Measurements from ENCODE around the gene CPAMD8. TPM values are rescaled to one million over a fixed set of nuclear protein-coding genes. Genes with fewer than 3 reads are reported as not detected.
"Not testable (repeated sequence)": the region's sequence is repeated elsewhere in the genome, so short reads cannot be mapped to it uniquely, and the experiment has no call there.

CPAMD8 gene
- total RNA-seq, 1 donor from 2014 or later: 82.5 TPM

- Histone ChIP-seq H3K27ac (no peak overlapping the region), H3K27me3 (no peaks in the 10 kb centered on the region), H3K4me3 (no peak overlapping the region), H3K36me3 (no peaks in the 10 kb centered on the region), H3K9me3 (peaks cover 0 to 14% of the 10 kb centered on the region in 2 donors), H3K4me1 (no peaks in the 10 kb centered on the region)
- no peak for DNase-seq (ENCODE audit: low spot score in 2 of 2)
- intact Hi-C loops (cut with DNase I): no loop called here
- TF ChIP-seq CTCF (IDR thresholded peaks at IDR 0.05): no peak
Observed at GRCh38 chr19:17022738-17023137, 3.9 kb downstream of the CPAMD8 start.

GRCh38 chr19:17021793-17022590 lies 4.6 kb downstream of the CPAMD8 start:
- Histone ChIP-seq H3K9me3 (peaks cover 0 to 14% of the 10 kb centered on the region in 2 donors), H3K27me3 (no peaks in the 10 kb centered on the region), H3K4me1 (no peaks in the 10 kb centered on the region), H3K27ac (no peak overlapping the region), H3K4me3 (no peak overlapping the region), H3K36me3 (no peaks in the 10 kb centered on the region)
- no peak for TF ChIP-seq CTCF (IDR thresholded peaks at IDR 0.05)
- intact Hi-C loops (cut with DNase I): no loop called here
- DNase-seq (ENCODE audit: low spot score in 2 of 2): no peak

GRCh38 chr19:17021328-17021727 lies 5.3 kb downstream of the CPAMD8 start:
- intact Hi-C loops (cut with DNase I): no loop called here
- H3K4me1 ChIP-seq: no peaks in the 10 kb centered on the region
- no peak for TF ChIP-seq CTCF (IDR thresholded peaks at IDR 0.05)
- H3K9me3 ChIP-seq: peaks cover 0 to 14% of the 10 kb centered on the region in 2 donors
- no peak overlapping the region for H3K4me3 ChIP-seq
- H3K27ac ChIP-seq: no peak overlapping the region
- DNase-seq (ENCODE audit: low spot score in 2 of 2): no peak
- H3K36me3 ChIP-seq: no peaks in the 10 kb centered on the region
- H3K27me3 ChIP-seq: no peaks in the 10 kb centered on the region

- no peaks in the 10 kb centered on the region for H3K36me3 ChIP-seq
- intact Hi-C loops (cut with DNase I): no loop called here
- no peaks in the 10 kb centered on the region for H3K27me3 ChIP-seq
- no peak for TF ChIP-seq CTCF (IDR thresholded peaks at IDR 0.05)
- peaks cover 0 to 14% of the 10 kb centered on the region in 2 donors for H3K9me3 ChIP-seq
- no peak overlapping the region for H3K27ac ChIP-seq
- no peak for DNase-seq (ENCODE audit: low spot score in 2 of 2)
- no peaks in the 10 kb centered on the region for H3K4me1 ChIP-seq
- no peak overlapping the region for H3K4me3 ChIP-seq
Observed at GRCh38 chr19:17020823-17021222, 5.8 kb downstream of the CPAMD8 start.

GRCh38 chr19:17020385-17020784 lies 6.2 kb downstream of the CPAMD8 start:
- no peak for DNase-seq (ENCODE audit: low spot score in 2 of 2)
- intact Hi-C loops (cut with DNase I): no loop called here
- no peak overlapping the region for H3K4me3 ChIP-seq

GRCh38 chr19:17014212-17014861 lies 12.3 kb downstream of the CPAMD8 start:
- not testable (repeated sequence) for H3K36me3 ChIP-seq

More at GRCh38 chr19:17020385-17020784, 6.2 kb downstream of the CPAMD8 start:
- no peak overlapping the region for H3K27ac ChIP-seq
- H3K9me3 ChIP-seq: peaks cover 0 to 14% of the 10 kb centered on the region in 2 donors
- H3K36me3 ChIP-seq: no peaks in the 10 kb centered on the region
- no peaks in the 10 kb centered on the region for H3K27me3 ChIP-seq
- no peaks in the 10 kb centered on the region for H3K4me1 ChIP-seq
- no peak for TF ChIP-seq CTCF (IDR thresholded peaks at IDR 0.05)

More at GRCh38 chr19:17014212-17014861, 12.3 kb downstream of the CPAMD8 start:
- H3K9me3 ChIP-seq; DNase-seq (ENCODE audit: low spot score in 2 of 2); H3K4me1 ChIP-seq; H3K27ac ChIP-seq; H3K4me3 ChIP-seq; intact Hi-C loops (cut with DNase I); H3K27me3 ChIP-seq: not testable (repeated sequence)
